NOMO-1 treated with dmso at 0.1 percent for 144 hours (cell line): ENCODE data around the gene RTCB.
"Not testable (repeated sequence)": the region's sequence is repeated elsewhere in the genome, so short reads cannot be mapped to it uniquely, and the experiment has no call there.

Experiments
- DNase-seq: peaks from one replicate; lab custom pipeline; 2025; ENCODE audit not compliant: unreplicated experiment; lab: John Stamatoyannopoulos, UW

Gene RTCB

DNA sequence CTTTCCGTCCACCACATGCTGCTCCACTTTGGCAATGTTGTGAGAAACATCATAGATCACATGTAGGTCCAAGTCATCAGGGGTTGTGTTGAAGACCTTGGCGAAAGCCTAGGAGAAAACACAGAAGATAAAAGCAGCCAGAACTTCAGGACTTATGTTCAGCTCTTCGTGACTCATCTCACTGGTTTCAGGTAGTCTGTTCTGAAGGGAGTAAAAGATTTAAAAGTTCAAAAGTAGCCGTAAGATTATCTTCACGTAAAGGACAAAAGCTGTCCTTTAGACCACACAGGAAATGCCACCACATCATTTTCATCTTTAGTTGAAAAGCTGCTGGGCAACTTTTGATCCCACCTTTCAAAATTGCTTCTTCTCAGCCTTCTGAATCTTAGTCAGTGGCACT, 16.9 kb downstream of the RTCB start:
- DNase-seq = no peak

GRCh38 chr22:32389685-32390084, 22.4 kb downstream of the RTCB start:
- DNase-seq = no peak

DNA sequence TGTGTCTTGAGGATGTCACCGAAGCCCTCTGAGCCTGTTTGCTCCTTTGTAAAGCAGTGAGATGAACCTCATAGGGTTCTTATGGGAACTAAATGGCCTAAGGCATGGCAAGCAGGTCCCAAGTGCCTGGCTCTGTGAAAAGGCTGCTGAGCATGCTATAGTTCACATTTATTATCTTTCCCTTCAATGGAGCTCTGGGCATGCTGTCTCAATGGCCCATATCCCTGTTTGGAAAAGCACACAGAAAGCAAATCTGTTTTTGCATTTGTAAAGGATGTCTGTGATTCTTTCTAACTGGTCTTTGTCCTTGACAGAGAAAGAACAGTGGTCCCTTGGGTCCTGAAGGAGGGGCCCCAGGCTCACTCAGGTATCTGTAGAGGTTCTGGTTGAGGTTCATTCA, 26.4 kb downstream of the RTCB start:
- no peak for DNase-seq

DNA sequence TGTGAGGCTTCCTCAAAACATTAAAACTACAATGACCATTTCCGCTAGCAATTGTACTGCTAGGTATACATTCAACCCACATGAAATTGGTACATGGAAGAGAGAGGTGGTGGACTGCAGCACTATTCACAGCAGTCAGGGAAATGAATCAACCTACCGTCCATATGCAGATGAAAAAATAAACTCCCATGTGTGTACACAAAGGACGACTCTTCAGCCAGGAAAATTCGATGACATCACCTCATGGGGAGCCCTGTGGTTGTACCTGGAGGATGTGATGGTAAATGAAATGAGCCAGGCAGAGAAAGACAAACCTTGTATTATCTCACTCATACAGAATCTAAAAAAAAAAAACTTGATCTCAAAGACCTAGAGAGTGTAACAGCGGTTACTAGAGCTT, 31.1 kb downstream of the RTCB start:
- DNase-seq = no peak

- no peak for DNase-seq
These were observed 33.3 kb downstream of the RTCB start for GRCh38 chr22:32378707-32379272.

DNA sequence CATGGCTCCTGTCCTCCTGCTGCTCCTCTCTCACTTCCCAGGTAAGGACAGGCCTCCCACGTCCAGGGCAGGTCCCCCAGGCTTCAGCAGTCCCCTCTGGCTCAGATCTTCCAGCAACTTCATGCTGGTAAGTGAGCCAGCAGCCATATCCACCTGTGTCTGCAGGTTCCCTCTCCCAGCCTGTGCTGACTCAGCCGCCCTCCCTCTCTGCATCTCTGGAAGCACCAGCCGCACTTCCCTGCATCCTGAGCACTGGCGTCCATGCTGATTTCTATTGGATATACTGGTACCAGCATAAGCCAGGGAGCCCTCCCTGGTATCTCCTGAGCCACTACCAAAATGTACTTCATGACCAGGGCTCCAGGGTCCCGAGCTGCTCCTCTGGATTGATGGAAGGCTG, 35.4 kb downstream of the RTCB start:
- DNase-seq = no peak

- no peak for DNase-seq
These were observed 36.2 kb downstream of the RTCB start for GRCh38 chr22:32375678-32376450.

GRCh38 chr22:32364210-32364609, 47.8 kb downstream of the RTCB start:
- DNase-seq = no peak

DNA sequence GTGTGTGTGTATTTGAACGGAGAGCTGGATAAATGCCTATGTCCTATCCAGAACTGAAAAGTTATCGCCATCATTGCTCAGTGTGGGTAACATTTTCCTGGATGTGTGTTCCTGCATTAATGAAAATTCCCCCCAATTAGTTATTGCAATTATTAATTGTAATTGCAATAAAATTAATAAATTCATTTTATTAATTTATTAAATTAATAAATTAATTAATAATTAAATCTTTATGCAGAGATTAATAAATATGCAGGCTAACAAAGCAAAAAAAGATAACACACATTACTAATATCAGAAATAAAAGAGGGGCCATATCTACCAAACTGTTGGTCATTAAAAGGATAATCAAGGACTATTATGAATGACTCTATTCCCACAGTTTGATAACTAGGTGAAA, 50.8 kb downstream of the RTCB start:
- no peak for DNase-seq

DNA sequence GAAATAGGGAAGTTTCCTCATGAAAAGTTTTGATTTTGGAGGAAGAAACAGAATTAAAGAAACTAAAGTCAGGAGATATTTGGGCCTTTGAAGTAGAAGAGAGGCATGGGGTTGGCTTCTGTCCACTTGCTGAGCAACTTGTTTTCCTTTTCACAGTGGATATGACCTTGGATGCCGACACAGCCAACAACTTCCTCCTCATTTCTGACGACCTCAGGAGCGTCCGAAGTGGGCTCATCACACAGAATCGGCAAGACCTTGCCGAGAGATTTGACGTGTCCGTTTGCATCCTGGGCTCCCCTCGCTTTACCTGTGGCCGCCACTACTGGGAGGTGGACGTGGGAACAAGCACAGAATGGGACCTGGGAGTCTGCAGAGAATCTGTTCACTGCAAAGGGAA, 52.0 kb downstream of the RTCB start:
- DNase-seq = not testable (repeated sequence)

DNA sequence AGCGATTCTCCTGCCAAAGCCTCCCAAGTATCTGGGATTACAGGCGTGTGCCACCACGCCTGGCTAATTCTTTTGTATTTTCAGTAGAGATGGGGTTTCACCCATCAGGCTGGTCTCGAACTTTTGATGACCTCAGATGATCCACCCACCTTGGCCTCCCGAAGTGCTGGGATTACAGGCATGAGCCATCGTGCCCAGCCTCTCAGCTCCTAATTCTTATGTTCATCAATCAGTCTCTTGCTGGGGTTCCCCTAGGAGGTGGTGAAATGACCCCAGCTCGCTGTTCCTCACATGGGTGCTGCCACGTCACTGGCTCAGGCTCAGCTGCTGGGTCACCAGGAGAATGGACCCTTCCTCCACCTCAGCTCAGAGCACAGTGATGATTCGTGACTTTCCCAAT, 54.5 kb downstream of the RTCB start, which contains the start of gene RFPL3:
RFPL3 (plus strand) TSS at position 301 of the 400 bp plus-strand sequence. CDS start 205 bp downstream, outside the sequence.
- DNase-seq = not testable (repeated sequence)

DNA sequence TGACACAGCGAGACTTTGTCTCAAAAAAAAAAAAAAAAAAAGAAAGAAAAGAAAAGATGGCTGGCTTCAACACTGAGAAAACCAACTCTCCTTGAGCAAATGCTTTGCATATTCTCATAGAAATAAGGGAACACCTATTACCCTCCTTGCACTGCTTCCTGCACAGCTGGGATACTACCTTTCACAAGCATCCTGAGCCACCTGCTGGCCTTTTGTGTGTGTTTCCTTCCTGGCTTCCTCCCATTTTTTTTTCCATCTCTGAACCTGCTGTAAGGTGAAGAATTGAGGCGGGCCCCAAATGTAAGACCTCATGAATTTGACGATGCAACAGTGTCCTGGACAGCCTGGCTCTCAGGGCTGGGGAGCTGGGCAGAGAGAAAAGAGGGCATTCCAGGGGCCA, 56.3 kb downstream of the RTCB start:
- DNase-seq = no peak

GRCh38 chr22:32354360-32355351, 57.4 kb downstream of the RTCB start:
- no peak for DNase-seq

GRCh38 chr22:32353840-32354239, 58.2 kb downstream of the RTCB start:
- no peak for DNase-seq

DNA sequence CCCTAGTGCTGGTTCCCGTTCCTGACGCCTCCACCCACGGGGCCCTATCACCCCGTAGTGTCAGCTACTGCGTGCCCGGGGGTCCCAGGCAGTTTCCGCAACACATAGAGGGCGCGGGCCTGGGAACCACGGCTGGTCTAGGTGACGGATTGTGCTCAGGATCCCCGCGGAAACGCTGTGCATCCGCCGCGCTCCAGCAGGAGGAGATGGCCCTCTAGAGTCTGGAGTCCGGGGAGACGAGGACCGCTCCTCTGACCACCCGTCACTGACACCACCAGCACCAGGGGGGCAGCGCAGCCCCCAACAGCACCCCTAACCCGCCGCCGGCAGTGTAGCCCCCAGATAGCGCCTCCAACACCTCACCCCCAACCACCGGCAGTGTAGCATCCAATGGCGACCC, 58.8 kb downstream of the RTCB start:
- DNase-seq = no peak

- no peak for DNase-seq
These were observed 59.4 kb downstream of the RTCB start for GRCh38 chr22:32352681-32353080.

- not testable (repeated sequence) for DNase-seq
These were observed 60.2 kb downstream of the RTCB start for GRCh38 chr22:32351875-32352274.

DNA sequence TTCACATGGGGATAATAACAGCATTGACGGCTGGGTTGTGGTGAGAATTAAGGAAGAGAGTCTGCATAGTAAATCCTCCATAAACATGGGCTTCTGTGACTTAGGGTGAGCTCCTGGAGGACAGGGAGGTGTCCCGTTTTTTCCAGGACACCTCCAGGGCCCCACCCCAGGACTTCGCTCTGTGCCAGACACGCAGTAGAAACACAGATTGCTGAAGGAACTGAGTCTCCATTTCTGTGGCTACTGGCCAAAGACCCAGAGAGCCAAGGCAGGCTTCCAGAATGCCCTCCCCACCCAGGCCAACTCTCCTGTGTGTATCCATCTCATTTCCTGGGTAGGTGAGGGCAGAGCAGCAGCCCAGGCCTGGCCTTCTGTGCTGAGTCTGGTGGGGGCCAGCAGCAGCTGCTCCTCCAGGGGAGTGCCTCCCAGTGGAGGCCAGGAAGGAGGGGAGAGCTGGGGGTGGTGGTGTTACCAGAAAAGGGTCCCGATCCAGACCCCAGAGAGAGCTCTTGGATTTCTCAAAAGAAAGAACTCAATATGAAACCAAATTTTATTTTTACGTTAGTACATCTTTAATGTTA, 63.9 kb downstream of the RTCB start:
- no peak for DNase-seq

DNA sequence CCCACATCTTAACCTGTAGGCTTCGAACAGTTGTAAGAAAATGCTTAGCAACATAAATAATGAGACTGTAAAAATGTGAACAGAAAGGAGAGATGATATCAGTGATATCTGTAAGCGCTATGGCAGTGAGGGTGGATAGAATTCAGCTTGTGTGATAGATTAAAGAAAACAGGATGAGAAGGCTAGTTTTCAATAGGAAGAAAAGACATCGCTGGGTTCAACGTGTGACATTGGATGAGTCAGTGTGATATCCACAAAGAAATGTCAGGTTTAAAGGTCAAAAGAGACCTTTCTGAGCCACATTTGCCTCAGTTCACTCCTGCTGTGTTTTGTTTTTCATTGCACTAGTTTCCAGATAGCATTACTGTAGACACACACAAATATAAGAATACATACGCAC, 68.1 kb downstream of the RTCB start:
- DNase-seq = no peak

- DNase-seq = no peak
These were observed 69.1 kb downstream of the RTCB start for GRCh38 chr22:32342977-32343376.

DNA sequence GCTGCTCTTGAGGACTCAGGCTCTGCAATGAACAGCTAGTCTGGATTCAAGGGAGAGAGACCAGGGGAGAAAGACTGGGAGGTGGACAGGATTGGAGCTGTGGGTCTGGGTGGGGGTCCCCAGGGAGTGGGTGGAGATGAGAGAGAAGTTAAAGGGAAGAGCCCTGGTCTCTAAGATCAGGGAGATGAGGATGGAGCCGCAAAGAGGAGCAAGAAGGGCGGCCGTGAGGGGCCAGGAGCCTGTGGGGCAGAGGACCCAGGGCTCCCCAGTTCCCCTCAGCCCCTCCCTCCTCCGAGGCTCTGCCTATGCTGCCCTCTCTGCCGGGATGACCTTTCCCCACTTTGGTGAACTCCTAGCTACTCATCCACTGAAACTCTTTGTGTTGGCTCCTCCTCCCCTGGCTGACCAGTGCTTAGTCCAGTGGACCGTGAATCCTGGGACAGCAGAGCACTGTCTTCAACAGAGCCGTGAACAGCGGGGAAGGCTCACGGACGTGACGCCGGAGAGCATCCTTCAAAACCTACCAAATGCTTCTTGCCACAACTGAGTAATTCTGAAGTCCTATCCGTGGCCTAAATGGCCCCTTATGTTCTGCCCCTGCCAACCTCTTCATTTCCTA, 70.8 kb downstream of the RTCB start:
- no peak for DNase-seq
